Ascending aorta (tissue), 2 donors: Measurements from ENCODE around the gene TAMALIN. TPM values are rescaled to one million over a fixed set of nuclear protein-coding genes. Genes with fewer than 3 reads are reported as not detected.

Experiments
- DNase-seq, 2 donors: peaks; one replicate each; pipeline ENCODE4 v3.0.0-alpha.2; 2019; ENCODE audit warnings: low spot score in 2 of 2
- H3K27ac ChIP-seq, 2 donors: fragments of 200-600 bp; sonication (generic); one replicate each; pipeline ENCODE4 v1.5.1; 2016 to 2017; ENCODE audit warnings: mild to moderate bottlenecking in 1 of 2
- H3K27me3 ChIP-seq: fragments of 200-600 bp; sonication (generic); one replicate; pipeline ENCODE4 v1.5.1; 2017
- H3K36me3 ChIP-seq, 2 donors: fragments of 200-600 bp; sonication (generic); one replicate each; pipeline ENCODE4 v1.5.1; 2016
- H3K4me1 ChIP-seq, 2 donors: fragments of 200-600 bp; sonication (generic); one replicate each; pipeline ENCODE4 v1.5.1; 2016 to 2017; ENCODE audit warnings: mild to moderate bottlenecking in 1 of 2
- H3K4me3 ChIP-seq, 2 donors: fragments of 200-600 bp; sonication (generic); one replicate each; pipeline ENCODE4 v1.5.1; 2016 to 2017; ENCODE audit warnings: mild to moderate bottlenecking in 1 of 2
- H3K9me3 ChIP-seq, 2 donors: fragments of 200-600 bp; sonication (generic); one replicate each; pipeline ENCODE4 v1.5.1; 2016
- intact Hi-C: fragments of 100-400 bp; cut with DNase I; formaldehyde crosslinking; loops from one replicate; pipeline ENCODE4 v1.15.1; 2023
- total RNA-seq: library from RNA; depleted of rRNA; stranded (reverse); fragments of >200 nt; gene quantifications from one replicate; pipeline ENCODE4 v1.1.0, GENCODE V29; 2016
- TF ChIP-seq, protein P1 (sequence below), 3 experiments: fragments of 200-600 bp in 2 of 3; fragments of 450-650 bp in 1 of 3; sonication (generic) in 2 of 3; IDR thresholded peaks; one replicate each; pipeline ENCODE4 v1.5.1; 2016 to 2019; ENCODE audit warnings: antibody characterized with exemption in 3 of 3, mild to moderate bottlenecking in 1 of 3, moderate library complexity in 1 of 3

The TAMALIN gene
- total RNA-seq, 1 donor from 2014 or later, result 32.6 TPM

DNA sequence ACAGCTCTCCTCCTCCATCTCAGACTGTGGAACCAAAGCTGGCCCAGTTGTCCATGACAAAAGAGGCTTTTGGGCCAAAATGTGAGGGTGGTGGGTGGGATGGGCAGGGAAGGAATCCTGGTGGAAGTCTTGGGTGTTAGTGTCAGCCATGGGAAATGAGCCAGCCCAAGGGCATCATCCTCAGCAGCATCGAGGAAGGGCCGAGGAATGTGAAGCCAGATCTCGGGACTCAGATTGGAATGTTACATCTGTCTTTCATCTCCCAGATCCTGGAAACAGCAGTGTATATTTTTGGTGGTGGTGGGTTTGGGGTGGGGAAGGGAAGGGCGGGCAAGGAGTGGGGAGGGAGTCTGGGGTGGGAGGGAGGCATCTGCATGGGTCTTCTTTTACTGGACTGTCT, 11.8 kb upstream of the TAMALIN start:
- no peaks in the 10 kb centered on the region for H3K4me1 ChIP-seq
- intact Hi-C loops, result no loop called here
- no peak for DNase-seq

GRCh38 chr12:51997136-51997535, 9.6 kb upstream of the TAMALIN start:
- intact Hi-C loops, result no loop called here
- TF ChIP-seq, protein P1, sequence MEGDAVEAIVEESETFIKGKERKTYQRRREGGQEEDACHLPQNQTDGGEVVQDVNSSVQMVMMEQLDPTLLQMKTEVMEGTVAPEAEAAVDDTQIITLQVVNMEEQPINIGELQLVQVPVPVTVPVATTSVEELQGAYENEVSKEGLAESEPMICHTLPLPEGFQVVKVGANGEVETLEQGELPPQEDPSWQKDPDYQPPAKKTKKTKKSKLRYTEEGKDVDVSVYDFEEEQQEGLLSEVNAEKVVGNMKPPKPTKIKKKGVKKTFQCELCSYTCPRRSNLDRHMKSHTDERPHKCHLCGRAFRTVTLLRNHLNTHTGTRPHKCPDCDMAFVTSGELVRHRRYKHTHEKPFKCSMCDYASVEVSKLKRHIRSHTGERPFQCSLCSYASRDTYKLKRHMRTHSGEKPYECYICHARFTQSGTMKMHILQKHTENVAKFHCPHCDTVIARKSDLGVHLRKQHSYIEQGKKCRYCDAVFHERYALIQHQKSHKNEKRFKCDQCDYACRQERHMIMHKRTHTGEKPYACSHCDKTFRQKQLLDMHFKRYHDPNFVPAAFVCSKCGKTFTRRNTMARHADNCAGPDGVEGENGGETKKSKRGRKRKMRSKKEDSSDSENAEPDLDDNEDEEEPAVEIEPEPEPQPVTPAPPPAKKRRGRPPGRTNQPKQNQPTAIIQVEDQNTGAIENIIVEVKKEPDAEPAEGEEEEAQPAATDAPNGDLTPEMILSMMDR (IDR thresholded peaks at IDR 0.05), result no peak
- Histone ChIP-seq H3K4me3 (no peak overlapping the region), H3K27me3 (no peaks in the 10 kb centered on the region), H3K9me3 (no peaks in the 10 kb centered on the region), H3K36me3 (peaks cover 22 to 41% of the 10 kb centered on the region in 2 donors), H3K4me1 (no peaks in the 10 kb centered on the region), H3K27ac (no peak overlapping the region)
- no peak for DNase-seq

More for the DNA sequence above, 11.8 kb upstream of the TAMALIN start:
- Histone ChIP-seq H3K36me3 (peaks cover 26 to 52% of the 10 kb centered on the region in 2 donors), H3K9me3 (no peaks in the 10 kb centered on the region), H3K4me3 (no peak overlapping the region), H3K27ac (no peak overlapping the region), H3K27me3 (no peaks in the 10 kb centered on the region)
- TF ChIP-seq, protein P1 (IDR thresholded peaks at IDR 0.05), result no peak

DNA sequence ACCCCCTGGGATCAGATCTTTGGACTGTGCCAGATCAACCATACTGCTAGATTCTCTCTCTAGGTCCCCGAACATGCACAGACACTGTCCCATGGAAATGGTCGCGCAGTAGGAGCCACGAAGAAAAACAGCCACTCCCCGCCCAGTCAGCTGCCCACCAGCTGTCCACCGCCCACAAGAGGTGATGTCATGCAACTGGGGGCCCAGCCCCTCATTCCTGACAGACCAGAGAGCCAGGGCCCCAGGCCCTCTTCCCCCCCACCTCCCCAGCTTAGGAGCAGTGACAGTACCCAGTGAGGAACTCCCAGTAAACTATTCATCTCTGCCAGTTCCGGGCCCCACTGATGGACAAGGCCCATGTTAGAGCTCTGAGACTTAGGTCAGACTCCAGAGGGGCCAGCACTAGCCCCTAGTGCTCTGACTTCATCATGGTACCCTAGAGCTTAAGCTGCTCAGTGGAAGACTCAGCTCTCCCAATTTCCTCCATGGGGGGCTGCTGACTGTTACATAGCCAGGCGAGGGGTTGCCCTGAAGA, 3.7 kb upstream of the TAMALIN start:
- intact Hi-C loops, result no loop called here
- TF ChIP-seq, protein P1 (IDR thresholded peaks at IDR 0.05), result no peak
- no peaks in the 10 kb centered on the region for H3K27me3 ChIP-seq
- H3K36me3 ChIP-seq, result peaks cover 0 to under 1% of the 10 kb centered on the region in 2 donors
- H3K4me3 ChIP-seq, result no peak overlapping the region
- no peak for DNase-seq
- peaks cover 0 to 16% of the 10 kb centered on the region in 2 donors for H3K4me1 ChIP-seq
- H3K27ac ChIP-seq, result no peak overlapping the region
- H3K9me3 ChIP-seq, result no peaks in the 10 kb centered on the region

DNA sequence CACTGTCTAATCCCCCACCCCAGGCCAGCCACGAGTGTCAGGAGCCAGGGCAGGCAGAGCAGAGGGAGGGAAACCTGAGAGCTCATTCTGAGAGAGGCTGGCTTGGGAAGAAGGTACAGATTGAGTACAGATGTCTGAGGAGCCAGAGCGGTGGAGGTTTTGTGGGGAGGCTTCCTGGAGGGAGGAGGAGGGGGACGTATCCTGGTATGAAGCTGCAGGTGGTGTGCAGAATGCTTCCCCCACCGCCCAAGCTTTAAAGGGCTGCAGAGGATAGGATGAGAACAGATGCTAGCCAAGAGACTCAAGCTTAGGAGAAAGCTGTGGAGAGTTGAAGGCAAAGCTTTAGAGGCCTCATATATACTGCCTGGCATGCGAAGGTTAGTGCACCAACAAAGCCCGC, 3.2 kb upstream of the TAMALIN start:
- H3K9me3 ChIP-seq, result no peaks in the 10 kb centered on the region
- peaks cover 0 to 16% of the 10 kb centered on the region in 2 donors for H3K4me1 ChIP-seq
- H3K27me3 ChIP-seq, result no peaks in the 10 kb centered on the region
- intact Hi-C loops, result no loop called here
- TF ChIP-seq, protein P1 (IDR thresholded peaks at IDR 0.05), result no peak
- DNase-seq, result no peak
- H3K36me3 ChIP-seq, result no peaks in the 10 kb centered on the region
- no peak overlapping the region for H3K27ac ChIP-seq
- no peak overlapping the region for H3K4me3 ChIP-seq

- Histone ChIP-seq H3K36me3 (no peaks in the 10 kb centered on the region), H3K4me3 (no peak overlapping the region), H3K9me3 (no peaks in the 10 kb centered on the region), H3K4me1 (peaks cover 0 to 16% of the 10 kb centered on the region in 2 donors), H3K27ac (no peak overlapping the region), H3K27me3 (no peaks in the 10 kb centered on the region)
- DNase-seq, result peak in 1 of 2 donors; percentile 78
- intact Hi-C loops, result loop anchor here (1.0 kb wide), 1 partner anchor 79 kb away; no protein-coding TSS in a partner anchor
- TF ChIP-seq, protein P1 (IDR thresholded peaks at IDR 0.05), result peak; percentile 52 to 76 (median 72)
Observed at GRCh38 chr12:52004042-52004648, 2.6 kb upstream of the TAMALIN start.
